GM19468 (cell line): ENCODE data around the gene NKAIN2.

Experiments
- ATAC-seq: cut with Tn5 transposase; IDR thresholded peaks from one replicate; pipeline ENCODE4 v1.9.1; 2021; ENCODE audit warnings: mild to moderate bottlenecking, moderate library complexity, moderate number of reproducible peaks; ENCODE audit not compliant: unreplicated experiment; ENCODE audit errors: extremely low read depth

The NKAIN2 gene

DNA sequence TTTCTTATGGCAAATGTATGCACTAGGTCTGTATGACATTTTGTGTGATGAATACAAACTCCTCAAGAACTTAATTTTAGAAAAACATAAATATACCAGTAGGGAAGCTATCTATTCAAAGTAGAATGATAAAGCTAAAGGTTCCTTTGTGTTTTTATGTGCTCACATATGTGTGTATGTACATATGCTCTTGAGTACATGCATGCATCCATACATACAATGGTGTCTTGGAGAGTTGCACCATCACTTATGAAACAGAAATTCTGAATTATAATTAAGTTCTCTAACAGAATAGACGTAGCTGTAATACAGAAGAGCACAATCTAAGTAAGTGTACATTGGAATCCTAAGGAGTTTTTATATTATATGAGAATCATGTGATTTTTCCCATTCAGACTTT is 2.3 kb downstream of the NKAIN2 start:
- ATAC-seq: no peak

GRCh38 chr6:123806561-123806960 is 2.9 kb downstream of the NKAIN2 start:
- ATAC-seq: no peak

GRCh38 chr6:123808556-123808955 is 4.9 kb downstream of the NKAIN2 start:
- ATAC-seq: no peak

DNA sequence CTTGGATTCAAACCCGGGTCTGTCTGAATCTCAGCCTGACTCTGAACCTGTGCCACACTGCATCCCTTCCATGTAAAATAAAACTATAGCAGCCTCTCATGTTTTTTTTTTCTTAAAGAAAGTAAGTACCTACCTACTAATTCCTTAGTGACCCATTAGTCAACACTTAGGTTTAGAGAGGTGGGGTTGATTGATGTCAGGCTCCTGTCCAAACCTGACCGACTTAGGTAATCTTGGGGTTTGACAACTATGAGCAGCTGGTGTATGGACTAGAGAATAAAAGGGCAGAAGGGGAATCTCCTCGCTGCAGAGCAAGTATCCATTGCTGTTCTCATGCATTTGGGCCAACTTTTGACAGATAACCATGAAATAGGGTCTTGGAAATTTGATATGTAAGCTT is 6.5 kb downstream of the NKAIN2 start:
- no peak for ATAC-seq

DNA sequence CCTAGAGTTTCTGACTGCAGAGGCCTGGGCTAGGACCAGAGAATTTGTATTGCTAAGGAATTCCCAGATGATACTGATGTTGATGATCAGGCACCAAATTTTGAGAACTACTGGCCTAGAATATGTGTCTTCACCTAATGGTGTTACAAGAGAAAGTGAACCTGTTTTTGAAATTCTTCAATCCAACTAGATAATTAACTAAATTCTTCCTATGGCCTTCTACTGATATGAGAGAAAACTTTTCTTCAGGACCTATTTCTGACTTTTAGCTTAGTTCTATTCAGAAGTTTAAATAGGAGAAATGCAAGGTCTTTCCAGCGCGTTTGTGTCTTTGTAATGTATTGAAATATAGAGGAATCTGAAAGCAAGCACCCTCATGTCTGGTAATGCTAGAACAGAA is 7.3 kb downstream of the NKAIN2 start:
- no peak for ATAC-seq

DNA sequence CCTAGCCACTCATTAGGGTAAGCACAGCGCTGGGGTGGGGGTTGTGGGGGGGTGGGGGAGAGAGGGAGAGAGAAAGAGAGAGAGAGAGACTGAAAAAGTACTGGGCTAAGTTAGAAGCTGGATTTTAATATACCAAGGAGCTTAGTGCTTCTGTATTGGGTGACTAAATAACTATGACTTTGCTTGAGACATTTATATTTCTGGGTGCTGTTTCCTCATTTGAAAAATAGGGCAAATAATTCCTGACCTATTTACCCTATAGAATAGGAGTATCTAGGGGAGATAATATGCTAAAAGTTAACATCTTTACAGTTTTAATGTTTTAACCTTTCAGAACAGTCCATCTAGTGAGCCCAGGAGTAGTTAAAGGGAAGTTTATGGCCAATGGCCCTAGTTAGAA is 7.7 kb downstream of the NKAIN2 start:
- ATAC-seq: no peak

GRCh38 chr6:123812621-123813020 is 9.0 kb downstream of the NKAIN2 start:
- no peak for ATAC-seq

DNA sequence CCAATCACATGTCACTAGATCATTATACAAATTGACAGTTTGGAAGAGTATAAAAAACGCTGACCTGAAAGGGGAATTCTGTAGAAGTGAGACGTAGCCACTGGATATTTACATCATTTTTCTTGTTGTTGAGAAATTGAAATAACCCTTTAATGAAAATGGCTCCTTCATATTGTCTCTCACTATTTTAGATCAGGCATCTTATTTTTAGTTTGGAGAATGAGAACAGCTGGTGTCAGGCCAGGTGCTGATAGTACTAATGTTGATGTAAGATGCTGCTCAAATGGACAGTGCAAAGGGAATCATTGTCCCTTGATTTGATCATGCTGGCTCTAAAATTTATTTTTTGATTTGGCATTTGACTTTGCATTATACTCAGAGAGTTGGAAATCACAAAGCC is 17.4 kb downstream of the NKAIN2 start:
- ATAC-seq: no peak

DNA sequence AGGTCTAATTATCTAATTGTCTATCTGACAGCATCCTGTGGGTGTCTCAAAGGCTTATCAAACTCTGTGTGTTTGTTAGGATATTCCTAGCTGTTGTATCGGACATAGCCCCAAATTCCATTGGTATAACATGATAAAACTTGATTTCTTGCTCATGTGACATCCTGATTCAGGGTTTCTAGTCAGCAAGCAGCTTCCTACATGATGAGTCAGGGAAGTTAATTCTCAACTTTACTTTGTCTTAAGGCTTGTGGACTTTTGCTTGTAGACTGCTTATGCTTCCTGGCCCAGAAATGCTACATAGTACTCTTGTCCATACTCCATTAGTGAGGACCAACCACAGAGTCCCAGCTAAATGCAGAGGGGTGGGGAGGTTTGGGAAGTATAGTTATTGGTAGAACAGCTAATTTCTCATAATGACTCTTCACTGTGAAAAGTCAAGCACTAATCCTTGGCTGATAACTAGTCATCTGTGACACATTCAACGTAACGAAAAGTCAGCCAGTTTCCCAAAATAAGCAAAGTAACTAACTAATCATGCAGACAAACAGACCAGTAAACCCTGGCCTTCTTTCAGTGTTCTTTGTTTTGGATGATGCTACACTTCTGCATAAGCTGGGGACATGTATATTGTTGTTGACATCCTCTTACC is 25.8 kb downstream of the NKAIN2 start:
- no peak for ATAC-seq

- ATAC-seq: no peak
Measured at GRCh38 chr6:123830120-123830519, 26.5 kb downstream of the NKAIN2 start.

DNA sequence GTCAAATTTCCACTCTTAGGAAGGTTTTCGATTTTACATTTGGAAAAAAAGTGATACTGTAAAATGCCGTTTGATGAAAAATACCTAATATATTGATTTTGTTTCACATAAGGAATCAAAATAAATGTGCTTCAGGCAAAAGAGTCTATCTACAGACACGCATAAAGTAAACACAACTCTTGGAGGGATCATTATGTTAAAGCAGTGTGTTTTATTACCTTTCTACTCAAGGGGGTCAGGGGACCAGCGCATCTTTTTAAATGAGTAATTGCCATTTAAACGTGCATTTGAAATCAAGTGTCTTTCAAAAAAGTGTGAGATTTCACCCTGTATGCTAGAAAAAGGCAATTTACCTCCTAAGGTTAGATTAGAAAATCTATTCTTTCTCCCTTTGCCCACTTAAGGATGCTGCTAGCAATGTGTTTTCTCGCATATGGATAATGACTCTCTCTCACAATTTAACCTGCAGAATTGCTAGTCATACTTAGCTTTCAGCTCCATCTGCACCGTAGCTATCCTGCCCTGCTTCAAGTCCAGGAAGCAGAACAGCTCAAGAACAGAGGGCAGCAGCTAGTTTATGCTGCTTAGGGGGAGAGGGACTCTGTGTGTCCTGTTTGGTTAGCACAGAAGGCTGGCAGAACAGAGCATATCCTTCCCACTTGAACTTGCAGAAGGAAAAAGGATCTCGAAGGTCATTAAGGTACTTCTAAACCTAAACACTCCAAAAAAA is 35.0 kb downstream of the NKAIN2 start:
- no peak for ATAC-seq

DNA sequence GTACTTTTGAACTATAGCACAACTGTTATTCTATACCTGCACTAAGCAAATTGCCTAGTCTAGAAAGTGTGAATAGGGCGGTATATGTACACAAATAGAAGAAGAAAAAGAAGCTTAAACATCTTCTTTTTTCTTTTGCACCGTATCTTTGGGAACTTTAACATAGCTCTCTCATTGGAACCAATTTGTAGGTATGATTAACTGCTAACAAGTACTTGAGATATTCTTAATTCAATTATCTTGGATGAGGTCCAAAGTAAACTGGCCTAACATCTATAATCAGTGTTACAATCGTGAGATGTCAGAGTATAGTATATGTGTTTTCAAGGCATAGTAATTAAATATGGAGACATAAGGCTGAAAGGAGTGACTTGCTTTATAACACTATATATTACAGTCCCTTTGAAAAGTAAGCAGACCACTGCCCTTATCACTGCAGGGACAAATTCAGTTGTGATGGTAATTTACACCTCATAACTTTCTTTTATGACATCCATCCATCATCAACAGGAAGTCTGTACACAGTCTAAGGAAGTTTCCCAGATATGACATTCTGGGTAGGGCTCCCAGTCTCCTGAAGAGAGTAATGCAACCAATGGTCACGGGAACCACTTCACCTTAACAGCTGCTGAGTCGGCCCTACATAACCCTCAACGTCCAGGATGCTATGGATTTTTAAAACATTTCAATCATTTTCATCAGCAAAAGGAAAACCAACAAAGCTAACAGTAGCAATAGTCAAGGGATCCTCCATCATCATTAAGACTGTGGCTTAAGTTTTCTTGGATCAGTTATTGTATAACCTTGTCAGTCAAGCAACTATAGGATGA is 37.6 kb downstream of the NKAIN2 start:
- ATAC-seq: no peak

DNA sequence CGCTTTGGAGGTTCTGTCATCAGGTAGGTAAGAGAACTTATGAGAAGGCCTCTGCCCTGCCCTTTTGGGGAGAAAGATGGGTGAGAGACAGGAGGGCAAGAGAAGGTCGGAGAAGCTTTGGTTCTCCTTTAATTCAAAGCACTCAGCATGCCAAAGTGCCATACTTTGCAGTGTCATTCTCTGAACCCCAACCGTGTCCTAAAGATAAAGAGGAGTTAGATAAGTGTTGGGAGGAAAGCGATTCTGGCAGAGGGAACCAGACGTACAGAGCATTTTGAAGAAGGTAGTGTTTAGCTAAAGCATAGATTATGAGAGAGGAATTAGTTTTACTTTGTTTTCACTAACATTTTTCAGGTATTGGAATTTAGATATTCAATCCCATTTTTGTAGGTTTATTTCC is 40.3 kb downstream of the NKAIN2 start:
- no peak for ATAC-seq

- no peak for ATAC-seq
Measured at GRCh38 chr6:123848347-123848746, 44.7 kb downstream of the NKAIN2 start.

DNA sequence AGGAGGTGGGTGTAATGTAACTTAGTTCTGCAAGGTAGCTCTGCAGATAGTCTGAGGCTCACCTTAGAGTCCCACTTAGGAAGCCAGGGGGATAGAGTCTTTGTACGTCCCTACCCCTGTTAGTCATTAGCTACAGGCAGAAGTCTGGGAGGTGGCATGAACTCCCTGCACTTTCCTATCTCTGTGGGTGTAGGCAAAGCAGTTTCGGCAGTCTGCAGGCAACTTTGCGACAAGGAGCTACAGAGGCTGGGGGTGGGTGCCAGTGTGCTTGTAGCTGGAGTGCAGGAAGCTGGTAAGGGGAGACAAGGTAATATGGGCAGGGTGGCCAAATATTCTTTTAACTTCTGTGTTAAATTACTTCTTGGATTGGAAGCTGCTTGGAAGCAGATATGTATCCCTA is 45.7 kb downstream of the NKAIN2 start:
- no peak for ATAC-seq

GRCh38 chr6:123850555-123850954 is 46.9 kb downstream of the NKAIN2 start:
- ATAC-seq: no peak

DNA sequence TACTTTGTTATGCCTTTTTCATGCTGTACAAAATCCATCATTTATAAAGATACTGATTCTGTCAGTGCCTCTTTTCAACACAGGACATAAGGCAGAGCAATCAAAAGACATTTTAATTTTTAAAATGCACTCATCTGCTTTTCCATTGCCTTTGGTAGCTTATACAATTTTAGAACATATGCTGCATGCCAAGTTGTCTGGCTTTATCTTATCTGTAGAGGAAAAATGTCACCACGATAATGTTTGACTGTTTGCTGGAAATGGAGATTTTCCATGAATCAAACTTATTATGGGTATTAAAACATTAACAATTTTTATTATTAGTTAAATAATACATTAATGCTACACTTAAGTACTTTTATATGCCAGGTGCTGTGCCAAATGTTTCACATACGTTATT is 50.5 kb downstream of the NKAIN2 start:
- no peak for ATAC-seq

- ATAC-seq: no peak
Measured at GRCh38 chr6:123855506-123855905, 51.8 kb downstream of the NKAIN2 start.

DNA sequence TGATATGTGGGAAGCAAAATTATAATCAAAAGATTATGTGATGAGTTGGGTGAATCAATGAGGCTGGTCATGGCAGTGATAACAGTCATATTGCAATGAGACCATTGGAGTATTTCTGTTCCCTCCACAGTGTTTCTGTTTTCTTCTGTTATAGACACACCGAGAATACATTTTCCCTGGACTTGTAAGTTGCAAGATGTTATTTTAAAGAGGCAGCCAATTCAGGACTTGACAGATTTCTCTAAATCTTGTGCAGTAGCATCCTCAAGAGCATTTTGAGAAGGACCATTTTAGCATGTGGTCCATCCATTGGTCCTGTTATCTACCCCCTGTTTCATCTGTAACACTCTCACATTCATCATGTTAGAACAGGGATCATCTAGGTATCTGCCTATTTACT is 55.6 kb downstream of the NKAIN2 start:
- ATAC-seq: no peak

GRCh38 chr6:123869334-123869733 is 65.7 kb downstream of the NKAIN2 start:
- no peak for ATAC-seq

DNA sequence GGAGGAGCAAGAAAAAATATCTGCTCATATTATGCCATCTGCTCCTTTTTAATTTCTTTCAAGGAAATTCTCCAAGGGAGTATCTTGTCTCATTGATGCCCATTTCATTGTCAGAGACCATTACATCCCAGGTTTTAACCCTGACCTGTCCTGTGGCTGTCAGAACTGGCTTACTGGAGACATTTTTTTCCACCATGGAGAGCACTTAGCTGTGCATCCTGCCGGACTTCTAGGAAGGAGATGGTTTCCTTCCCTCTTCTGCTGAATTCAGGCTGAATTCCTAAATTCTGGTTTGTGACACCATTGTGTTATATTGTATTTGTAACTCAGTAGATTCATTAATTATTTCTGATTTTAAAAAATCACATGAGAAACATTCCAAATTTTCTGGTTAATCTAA is 70.3 kb downstream of the NKAIN2 start:
- ATAC-seq: no peak
